Right hindlimb (tissue), 1 donor: Measurements from ENCODE around the gene COL5A1.

Experiments
- DNase-seq: peaks from one replicate; pipeline ENCODE4 v3.0.0-alpha.2; 2018

COL5A1 gene

DNA sequence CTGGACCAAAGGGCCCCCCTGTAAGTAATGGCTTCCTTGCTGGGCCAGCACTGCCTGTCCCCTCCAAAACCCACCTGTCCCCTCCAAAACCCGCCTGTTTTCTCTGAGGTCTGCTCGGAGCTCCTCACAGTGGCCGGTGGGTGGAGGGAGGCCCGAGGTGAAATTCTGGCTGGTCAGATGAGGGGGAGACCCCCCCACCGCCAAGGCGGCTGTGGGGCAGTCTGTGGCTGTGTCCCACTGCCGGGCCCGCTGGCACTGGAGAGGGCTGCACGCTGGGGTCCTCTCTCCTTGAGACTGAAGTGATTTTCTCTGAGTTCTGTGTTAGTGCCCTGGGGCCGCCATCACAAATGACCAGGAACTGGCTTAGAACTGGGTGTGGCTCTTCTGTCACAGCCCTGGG is 155.3 kb downstream of the COL5A1 start:
- no peak for DNase-seq

DNA sequence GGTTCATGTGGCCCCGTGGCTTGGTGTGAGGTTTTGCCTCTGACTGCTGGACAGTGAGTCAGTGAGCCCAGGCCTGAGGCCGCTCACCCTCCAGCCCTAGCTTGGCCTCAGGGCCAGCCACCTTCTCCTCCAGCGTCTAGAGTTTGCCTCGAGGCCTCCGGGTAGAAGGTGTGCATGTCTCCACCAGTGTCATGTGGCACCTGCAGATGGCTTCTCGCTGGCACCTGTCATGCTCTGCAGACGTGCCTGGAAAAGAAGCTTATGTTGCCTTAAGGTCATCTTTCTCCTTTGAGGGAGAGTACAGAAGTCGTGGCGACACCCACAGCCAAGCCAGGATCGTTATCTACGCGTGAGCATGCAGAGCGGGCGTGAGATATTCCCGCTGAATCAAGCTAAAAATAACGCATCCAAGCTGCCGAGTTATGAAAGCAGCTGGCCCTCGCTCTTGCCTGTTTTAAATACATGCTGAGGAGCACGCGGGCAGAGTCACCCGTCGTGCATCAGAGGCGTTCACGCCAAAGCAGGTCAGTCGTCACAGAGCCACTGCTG is 159.3 kb downstream of the COL5A1 start:
- no peak for DNase-seq

DNA sequence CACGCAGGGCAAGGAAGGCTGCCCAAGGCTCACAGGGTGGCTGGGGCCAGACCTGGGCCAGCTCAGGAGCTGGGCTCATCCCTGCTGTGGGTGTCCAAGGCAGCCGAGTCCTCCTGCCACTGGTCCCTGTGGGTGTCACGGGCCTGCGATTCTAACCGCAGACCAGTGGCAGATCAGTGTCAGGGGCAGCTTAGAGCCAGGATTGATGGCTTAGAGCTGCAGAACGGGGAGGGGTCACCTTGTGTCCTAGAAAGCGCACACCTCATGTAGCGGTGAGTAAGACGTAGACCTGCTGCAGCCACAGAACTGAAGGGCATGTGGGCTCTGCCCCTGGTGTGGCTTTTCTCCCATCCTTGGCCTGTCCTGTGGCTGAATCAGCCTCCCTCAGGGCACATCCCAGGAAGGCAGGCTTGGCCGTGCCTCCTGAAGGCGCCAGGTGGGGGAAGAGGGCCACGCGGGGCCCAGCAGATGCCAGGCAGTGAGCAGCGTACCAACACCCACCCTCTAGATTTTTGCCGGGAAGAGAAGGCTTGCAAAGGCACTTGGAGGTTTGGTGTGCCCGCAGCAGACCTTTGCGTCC is 160.7 kb downstream of the COL5A1 start:
- no peak for DNase-seq

DNA sequence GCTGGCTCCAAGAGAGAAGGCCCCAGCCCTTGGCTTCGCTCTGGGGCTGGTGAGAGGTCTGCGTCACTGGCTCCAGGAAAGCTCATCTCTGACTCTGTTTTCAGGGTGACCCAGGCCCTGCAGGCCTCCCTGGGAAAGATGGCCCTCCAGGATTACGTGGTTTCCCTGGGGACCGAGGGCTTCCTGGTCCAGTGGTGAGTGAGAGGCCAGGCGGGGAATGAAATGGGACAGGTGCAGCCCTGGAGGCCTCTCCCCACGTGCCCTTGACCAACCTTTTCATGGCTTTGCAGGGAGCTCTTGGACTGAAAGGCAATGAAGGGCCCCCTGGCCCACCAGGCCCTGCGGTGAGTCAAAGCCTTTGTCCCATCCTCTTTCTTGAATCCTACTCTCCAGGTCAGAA is 163.3 kb downstream of the COL5A1 start:
- DNase-seq, result no peak

DNA sequence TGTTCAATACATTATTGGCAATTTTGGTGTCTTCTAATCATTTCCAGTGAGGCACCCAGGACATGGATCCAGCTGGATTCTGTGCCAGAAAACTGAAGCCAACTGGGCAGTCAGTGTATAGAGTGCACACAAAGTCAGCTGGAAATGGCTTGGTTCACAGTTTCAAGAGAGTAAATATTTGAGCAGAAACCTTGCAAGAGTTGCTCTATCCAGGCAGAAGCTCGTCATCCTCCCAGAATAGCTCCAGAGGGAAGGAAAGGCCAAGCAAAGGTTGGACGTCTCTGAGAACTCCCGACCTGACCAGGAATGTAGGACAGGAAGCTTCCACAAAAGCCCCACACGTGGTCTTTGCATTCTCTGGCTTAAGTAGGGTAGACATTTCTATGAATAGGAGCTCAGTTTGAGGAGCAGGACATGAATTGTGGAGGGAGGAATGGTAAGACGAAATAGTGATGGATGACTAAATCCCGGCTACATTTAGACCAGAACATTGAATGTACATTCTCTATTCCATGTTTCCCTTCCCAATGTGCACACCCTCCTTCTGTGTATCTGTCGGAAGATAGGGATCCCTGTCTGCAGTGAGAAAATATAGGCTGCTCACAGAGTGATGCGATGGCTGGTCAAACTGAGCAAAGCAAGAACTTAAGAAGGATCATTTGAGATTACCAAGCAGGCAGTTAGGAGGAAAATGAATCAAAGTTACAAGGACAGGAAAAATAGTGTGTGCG is 166.3 kb downstream of the COL5A1 start:
- DNase-seq, result peak; percentile 89

DNA sequence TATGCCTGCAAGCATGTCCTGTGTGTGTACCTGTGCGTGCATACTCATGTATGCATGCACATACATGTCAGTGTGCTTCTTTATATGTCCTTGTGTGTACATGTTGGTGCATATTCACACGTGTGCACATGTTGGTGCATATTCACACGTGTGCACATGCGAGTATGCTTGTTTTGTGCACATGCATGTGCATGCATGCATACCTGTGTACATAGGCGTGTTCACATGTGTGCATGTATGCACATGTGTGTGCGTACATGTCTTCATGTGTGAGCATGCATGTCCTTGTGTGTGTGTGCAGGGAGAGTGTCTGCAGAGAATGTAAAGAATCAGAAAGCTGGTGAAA is 166.8 kb downstream of the COL5A1 start:
- no peak for DNase-seq

DNA sequence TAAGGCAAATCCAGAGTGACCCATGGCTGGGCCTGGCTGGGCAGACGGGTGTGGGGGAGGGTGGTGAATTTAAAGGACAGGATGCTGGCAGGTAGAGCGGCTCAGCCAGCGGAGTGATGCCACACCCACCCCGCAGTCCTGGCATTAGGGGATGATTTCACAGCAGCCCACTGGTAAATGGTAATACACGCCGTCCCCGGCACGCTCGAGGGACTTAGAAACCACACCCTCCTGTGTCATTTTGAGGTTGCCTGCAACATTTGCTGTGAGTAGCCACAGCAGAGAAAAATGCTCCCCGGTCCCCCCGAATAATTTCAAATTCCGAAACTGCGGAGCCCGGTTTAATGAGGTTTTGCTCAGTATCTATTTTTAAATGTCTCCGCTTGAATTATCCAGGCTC is 167.7 kb downstream of the COL5A1 start:
- no peak for DNase-seq

DNA sequence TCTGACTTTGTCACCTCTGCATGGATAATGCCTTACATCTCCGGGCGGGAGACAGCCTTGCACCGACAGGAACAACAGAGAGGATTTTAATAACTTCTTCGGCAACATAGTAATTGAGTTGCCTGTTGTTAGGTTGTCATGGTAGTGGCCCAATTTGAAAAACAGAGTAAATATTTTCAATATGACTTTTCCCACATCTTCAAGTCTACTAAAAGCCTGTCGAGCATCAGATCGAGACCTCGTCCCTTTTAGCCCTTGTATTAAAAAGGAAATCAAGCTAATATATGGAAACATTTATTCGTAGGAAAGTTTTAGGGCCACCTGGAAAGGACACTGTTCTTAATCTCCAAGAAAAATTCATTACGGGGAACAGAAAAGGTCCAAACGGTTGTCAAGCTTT is 168.2 kb downstream of the COL5A1 start:
- DNase-seq, result no peak

DNA sequence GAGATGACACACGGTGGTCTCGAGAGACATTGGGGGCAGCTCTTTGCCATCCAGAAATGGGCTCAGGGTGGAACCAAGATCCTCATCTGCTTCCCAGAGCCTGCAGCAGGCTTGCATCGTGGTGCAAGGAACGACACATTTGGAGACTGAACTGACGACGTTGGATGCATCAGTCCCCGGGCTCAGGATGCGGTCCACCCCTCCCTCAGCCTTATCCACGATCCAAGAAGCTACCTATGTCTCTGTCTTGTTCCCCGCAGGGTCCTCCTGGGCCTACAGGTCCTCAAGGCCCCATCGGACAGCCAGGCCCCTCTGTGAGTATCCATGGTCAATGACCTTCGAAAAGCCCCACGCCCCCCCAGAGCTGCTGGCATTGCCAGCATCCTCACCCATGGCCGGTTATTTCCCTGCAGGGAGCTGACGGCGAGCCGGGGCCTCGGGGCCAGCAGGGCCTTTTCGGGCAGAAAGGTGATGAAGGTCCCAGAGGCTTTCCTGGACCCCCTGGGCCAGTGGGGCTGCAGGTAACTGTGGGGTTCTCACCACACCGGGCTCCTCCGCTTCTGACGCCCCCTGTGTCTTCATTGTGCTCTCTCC is 169.6 kb downstream of the COL5A1 start:
- no peak for DNase-seq

DNA sequence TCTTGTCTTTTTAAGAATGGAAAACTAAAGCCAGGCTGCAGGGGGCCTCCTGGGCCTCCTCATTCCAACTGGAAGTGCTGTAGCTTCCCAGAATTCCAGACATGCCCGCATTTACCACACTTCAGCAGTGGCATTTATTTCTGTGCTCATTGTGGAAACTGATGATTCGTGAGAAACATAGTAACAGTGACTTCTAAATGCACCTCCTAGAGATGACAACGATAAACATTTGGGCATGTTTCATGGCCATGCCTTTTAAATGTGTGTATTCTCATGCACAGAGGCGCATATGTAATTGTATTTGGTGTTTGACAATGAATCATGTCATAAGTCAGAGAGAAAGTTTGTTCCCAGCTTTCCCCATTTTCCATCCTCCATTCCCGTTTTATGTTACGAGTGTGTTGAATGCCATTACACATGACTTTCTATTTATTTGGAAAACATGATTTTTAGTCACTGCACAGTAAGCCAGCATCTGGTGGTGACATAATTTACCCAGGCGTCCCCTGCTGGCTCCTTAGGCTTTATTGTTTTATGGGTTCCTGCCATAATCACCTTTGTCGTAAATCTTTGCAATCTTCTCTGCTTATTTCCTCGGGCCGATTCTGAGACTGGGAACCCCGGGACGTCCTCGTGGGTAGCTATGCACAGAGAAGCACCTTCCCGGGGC is 170.2 kb downstream of the COL5A1 start:
- DNase-seq, result no peak

DNA sequence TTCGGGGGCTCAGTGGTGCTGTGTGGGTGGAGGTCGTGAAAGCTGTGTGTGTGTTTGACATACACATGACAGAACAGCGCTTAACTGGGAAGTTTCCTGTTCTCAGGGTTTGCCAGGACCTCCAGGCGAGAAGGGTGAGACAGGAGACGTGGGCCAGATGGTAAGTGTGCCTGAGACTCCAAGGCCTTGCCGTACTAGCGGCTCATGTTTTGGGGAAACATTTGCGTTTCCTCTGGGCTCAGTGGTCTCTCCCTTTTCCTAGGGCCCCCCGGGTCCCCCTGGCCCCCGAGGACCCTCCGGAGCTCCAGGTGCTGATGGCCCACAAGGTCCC is 170.7 kb downstream of the COL5A1 start:
- no peak for DNase-seq

DNA sequence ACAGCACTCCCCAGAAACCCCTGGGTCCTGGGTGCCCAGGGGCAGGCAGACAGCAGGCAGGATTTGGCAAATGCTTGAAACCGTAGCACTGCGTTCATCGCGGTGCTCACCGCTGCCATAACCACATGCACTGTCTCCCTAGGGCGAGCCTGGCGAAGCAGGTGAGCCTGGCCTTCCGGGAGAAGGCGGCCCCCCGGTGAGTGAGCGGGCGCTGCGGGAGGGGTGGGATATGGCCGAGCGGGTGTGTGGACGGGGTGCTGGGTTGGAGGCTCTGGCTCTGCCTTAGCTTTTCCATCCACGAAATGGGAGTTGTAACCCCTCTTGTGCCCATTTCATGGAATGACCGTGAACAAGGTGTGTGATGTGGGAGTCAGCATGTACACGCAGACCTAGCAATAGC is 172.2 kb downstream of the COL5A1 start:
- no peak for DNase-seq

DNA sequence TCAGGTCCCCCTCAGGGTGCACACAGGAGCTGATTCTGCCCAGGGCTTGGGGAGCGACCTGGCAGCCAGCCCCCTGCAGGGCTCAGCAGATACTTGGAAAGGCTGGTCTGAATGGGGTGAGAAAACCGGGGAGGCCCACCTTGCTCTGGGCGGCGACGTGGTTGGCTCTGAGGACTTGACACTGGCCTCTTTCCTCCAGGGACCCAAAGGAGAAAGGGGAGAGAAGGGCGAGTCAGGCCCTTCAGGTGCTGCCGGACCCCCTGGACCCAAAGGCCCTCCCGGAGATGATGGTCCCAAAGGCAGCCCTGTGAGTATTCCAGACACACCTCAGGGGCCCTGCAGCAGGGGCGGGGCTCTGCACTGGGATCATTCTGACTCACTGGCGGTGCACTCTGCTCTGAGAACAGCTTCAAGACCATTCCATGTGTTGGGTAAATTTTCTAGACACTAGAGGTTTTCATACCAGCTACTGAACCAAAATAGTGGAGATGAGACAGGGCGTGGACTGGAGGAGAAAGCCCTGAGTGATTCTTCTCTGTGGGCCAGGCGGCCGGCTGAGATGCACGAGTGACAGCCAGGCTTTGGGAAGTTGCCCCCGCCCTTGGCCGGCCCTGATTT is 173.1 kb downstream of the COL5A1 start:
- DNase-seq, result no peak

DNA sequence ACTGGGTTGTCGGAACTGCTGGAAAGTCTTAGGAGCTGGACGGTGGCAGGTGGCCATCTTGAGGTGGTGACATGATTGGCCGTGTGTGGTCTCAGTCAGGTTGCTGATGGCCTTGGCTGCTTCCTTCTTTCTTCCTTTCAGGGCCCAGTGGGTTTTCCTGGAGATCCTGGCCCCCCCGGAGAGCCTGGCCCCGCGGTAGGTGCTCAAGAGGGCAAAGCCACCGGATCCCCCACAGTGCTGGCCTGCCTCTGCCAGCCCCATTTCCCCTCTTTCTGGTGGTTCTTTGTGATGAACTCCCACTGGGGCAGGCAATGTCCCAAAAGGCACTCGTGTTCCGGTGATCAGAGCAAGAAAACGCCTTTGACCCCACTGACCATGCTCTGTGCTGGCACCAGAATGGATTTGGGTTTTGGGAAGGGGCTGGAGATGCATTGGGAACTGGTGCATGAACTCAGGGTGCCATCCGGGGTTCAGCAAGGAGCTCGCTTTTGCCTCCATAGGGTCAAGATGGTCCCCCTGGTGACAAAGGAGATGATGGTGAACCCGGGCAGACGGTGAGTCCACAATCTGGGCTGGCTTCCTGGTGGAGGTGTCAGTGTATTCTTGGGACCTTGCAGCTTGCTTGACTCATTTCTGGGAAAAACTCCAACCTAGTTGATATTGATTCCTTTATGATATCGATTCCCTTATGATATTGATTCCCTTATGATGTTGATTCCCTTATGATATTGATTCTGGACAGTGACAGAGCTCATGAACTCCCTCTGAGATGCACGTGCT is 174.0 kb downstream of the COL5A1 start:
- DNase-seq, result no peak

DNA sequence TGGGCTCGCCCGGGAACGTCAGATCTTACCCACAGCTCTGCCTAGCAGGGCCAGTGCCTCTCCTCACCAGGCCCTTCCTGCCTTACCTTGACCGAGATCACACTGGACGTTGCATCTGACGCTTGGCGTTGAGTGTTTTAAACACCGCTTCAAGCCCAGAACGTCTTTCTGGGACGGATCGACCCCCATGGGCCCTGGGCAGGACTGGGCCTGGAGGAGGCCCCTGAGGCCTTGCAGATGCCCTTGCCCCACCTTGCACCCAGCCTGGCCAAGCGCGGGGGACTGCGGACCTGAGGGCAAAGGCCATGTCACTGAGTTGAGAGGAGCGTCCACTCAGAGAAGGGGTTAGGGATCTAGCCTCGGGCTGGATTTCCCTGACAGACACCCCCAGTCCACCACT is 174.7 kb downstream of the COL5A1 start:
- no peak for DNase-seq

DNA sequence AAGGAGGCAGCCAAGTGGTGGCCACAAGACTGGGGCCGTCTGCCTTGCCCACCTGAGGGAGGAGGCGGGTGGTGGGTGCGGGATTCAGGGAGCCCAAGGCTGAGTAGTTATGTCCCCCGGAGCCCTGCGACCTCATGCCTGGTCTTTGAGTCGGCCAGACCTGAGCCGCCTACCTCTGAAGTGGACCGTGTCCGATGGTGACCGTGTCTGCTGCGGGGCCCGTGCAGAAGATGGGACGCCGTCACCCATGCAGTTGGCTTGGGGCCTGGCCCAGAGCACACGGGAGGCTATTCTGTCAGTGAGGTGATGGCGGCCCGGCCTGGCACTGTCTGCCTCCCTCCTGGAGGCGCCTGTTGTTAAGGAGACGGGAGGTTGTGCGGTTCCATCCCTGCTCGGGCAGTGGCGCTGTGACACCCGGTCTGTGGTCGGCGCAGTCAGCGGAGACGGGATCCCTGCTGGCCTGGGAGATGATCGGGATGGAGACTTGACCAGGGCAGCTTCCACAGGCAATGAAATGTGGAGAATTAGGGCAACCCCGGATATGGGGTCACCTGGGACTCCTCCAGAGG is 176.5 kb downstream of the COL5A1 start:
- DNase-seq, result no peak

DNA sequence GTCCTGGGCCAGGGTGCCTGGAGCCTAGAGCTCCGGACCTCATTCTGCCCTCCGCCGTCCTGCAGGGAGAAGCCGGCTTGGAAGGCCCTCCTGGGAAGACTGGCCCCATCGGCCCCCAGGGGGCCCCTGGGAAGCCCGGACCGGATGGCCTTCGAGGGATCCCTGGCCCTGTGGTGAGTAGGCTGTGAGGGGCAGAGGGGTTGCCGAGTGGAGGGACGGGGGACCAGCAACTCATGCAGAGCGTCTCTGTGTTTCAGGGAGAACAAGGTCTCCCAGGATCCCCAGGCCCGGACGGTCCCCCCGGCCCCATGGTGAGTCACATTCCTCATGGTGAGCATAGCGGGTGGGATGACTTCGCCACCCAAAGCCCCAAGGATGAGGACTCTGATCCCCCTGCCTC is 177.0 kb downstream of the COL5A1 start:
- DNase-seq, result no peak

DNA sequence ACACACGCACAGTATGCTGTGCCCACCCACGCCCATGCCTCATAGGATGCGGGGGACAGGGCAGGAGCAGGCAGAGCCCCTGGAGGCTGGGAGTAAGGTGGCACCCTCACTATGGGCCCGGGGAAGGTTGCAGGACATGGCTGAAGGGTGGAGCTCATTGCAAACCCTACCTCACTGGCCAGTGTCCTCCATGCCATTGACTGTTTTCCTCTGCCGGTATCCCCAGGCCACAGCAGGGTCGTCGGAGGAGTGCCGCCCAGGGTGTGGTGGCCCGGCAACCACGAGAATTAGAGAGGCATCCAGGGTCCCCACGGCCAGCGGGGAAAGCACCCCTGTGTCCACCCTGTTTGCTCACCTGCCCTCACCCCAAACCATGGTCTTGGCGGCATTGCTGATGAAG is 179.3 kb downstream of the COL5A1 start:
- no peak for DNase-seq

DNA sequence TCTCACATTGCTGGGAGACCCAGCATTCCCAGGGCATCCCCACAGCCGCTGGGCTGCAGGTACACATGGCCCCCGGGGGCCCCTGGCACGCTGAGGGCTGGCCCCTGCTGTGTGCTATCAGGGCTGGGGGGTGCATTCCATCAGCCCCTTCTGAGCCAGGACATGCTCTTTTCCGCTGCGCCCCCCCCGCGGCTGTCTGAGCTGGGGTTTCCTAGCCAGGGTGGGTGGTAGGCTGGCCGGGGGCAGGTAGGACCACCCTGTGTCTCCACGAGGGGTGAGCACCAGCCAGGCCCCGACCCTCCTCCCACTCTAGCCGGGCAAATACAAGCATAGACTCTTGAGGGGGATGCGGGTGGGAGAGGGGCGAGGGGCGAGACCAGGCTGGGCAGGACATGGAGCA is 180.9 kb downstream of the COL5A1 start:
- no peak for DNase-seq

DNA sequence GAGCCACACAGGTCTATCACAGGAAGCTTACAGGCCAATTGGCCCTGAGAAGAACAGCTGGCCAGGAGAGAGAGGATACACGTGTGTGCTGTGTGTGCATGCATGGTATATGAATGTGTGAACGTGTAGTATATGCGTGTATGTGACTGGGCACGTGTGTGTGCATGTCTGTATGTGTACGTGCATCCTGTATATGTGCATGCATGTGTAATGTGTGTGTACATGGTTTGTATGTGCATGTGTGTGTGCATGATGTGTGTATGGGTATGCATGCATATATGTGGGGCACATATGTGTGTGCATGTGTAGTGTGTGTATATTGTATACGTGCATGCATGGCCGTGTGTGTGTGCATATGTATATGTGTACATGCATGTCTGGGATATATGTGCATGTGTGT is 182.0 kb downstream of the COL5A1 start:
- no peak for DNase-seq

DNA sequence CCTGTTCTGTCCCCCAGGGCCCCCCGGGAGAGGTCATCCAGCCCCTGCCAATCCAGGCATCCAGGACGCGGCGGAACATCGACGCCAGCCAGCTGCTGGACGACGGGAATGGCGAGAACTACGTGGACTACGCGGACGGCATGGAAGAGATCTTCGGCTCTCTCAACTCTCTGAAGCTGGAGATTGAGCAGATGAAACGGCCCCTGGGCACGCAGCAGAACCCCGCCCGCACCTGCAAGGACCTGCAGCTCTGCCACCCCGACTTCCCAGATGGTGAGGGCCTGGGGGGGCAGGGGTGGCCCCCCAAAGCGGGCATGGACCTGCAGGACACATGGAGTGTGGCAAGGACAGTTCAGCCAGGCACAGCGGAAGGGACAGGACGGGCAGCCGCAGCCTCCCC is 183.0 kb downstream of the COL5A1 start:
- DNase-seq, result no peak

DNA sequence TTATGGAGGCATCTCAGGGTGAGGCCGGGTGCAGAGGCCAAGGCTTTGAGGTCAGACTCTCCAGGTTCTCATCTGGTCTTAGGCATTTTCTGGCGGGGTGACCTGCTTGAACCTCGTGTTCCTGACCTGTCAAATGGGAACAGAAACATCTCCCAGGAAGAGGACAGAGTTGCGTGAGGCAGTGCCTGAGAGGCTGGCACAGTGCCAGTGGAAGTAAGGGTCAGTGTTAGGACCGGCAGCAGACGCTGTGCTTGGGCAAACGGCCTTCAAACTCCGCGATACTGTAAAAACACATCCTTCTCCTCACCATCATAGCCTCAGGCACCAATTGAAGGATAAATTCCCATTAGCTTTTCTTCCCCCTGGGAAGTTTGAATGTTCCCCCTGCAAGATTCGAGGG is 183.4 kb downstream of the COL5A1 start:
- no peak for DNase-seq
